ENCODE measurements around the gene PPIE.
"Not testable (repeated sequence)": the region's sequence is repeated elsewhere in the genome, so short reads cannot be mapped to it uniquely, and the experiment has no call there.

The PPIE gene

DNA sequence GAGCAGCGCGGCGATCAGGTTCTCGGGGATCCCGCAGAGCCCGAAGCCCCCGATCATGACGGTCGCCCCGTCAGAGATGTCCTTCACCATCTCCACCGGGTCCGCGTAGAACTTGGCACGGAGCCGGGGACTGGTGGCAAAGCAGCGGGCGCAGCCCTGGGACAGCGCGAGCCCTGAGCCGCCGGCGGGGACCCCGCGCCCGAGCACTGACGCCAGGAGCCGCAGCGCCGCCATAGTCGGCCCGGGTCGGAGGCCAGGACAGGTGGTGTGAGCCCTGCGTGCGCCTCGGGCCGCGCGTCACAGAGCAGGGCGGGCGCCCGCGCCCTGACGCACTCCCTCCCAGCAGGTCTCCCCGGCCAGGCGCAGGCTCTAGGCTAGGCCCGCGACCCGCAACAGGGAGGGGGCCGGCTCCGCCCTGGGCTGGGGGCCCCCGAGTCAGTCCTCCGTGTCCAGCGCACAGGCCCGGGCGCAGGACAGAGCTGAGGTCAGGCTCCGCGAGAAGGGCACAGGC, 32.4 kb downstream of the PPIE start, which contains the start of gene OXCT2:
Gene OXCT2, minus strand, starts transcription at position 327 of the 511 bp plus-strand sequence. Its CDS starts 93 bp downstream, at position 234.
- H3K4me3 ChIP-seq (ENCODE audit: low read length), result peak within 1 kb of the TSS; percentile 32; the same call in 1 of the 2 replicates
- peaks cover 24% of the 10 kb centered on the region for H3K27me3 ChIP-seq (ENCODE audit: insufficient read depth, low read length)
- not testable (repeated sequence) for H3K36me3 ChIP-seq (ENCODE audit: insufficient read depth, low read length); H3K9me3 ChIP-seq (ENCODE audit: insufficient read depth, low read depth, low read length); H3K4me1 ChIP-seq (ENCODE audit: insufficient read depth, low read length); H3K9ac ChIP-seq (ENCODE audit: low read depth, low read length); H3K27ac ChIP-seq (ENCODE audit: low read depth, low read length)
- 5% methylated on average over 46 of the region's 57 CpGs for WGBS

DNA sequence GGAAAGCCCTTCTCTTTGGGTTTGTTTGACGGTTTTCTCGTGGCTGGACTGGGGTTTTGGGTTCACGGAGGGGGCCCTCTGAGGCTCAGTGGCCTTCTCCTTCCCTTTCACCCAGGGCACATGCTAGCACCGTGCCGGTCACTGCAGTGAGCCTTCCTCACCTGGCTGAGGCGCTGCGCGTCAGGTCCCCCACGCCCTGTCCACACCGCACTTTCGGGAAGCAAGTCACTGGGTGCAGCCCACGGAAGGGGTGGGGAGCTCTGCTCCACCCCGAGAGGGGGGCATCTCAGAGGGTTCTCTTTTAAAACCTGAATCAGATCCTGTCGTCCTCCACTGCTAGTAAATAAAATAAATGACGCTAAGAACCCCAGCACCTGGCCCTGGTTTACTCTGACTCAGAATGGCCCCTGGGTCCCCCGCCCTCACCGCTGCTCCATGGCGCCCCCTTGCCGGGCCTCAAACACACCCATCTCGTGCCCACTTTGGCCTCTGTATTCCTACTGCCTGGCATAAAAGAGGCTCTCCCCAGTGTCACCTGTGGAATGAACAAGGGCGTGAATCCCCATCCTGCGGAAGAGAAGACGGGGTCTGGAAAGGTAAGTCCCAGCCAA, 34.8 kb downstream of the PPIE start:
- not testable (repeated sequence) for H3K4me3 ChIP-seq (ENCODE audit: low read length); H3K36me3 ChIP-seq (ENCODE audit: insufficient read depth, low read length); H3K9me3 ChIP-seq (ENCODE audit: insufficient read depth, low read depth, low read length); H3K9ac ChIP-seq (ENCODE audit: low read depth, low read length); H3K4me1 ChIP-seq (ENCODE audit: insufficient read depth, low read length); H3K27ac ChIP-seq (ENCODE audit: low read depth, low read length)
- peaks cover 26% of the 10 kb centered on the region for H3K27me3 ChIP-seq (ENCODE audit: insufficient read depth, low read length)
- WGBS, result no CpG with 5 or more reads among the region's 23 CpGs

DNA sequence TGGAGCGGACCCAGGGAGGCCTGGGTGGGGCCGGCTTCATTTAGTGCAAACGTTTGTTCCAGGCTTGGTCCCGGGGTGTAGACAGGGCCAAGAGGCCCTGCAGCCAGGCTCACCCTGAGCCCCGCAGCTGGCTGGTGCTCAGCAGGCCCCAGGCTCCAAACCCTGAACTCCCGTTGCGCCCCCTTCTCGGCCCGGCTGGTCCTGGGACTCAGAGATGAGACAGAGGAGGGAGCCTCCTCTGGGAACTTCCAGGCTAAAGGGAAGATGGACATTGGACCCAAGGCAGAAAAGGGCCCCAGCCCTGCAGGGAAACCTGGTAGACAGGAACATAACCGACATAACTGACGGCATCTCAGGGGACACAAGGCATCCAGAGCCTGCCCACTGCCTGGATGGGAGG, 36.5 kb downstream of the PPIE start:
- H3K27ac ChIP-seq (ENCODE audit: low read depth, low read length); H3K9me3 ChIP-seq (ENCODE audit: insufficient read depth, low read depth, low read length); H3K36me3 ChIP-seq (ENCODE audit: insufficient read depth, low read length); H3K4me1 ChIP-seq (ENCODE audit: insufficient read depth, low read length); H3K4me3 ChIP-seq (ENCODE audit: low read length); H3K9ac ChIP-seq (ENCODE audit: low read depth, low read length): not testable (repeated sequence)
- peaks cover 34% of the 10 kb centered on the region for H3K27me3 ChIP-seq (ENCODE audit: insufficient read depth, low read length)
- 90% methylated on average over 11 of the region's 11 CpGs for WGBS

DNA sequence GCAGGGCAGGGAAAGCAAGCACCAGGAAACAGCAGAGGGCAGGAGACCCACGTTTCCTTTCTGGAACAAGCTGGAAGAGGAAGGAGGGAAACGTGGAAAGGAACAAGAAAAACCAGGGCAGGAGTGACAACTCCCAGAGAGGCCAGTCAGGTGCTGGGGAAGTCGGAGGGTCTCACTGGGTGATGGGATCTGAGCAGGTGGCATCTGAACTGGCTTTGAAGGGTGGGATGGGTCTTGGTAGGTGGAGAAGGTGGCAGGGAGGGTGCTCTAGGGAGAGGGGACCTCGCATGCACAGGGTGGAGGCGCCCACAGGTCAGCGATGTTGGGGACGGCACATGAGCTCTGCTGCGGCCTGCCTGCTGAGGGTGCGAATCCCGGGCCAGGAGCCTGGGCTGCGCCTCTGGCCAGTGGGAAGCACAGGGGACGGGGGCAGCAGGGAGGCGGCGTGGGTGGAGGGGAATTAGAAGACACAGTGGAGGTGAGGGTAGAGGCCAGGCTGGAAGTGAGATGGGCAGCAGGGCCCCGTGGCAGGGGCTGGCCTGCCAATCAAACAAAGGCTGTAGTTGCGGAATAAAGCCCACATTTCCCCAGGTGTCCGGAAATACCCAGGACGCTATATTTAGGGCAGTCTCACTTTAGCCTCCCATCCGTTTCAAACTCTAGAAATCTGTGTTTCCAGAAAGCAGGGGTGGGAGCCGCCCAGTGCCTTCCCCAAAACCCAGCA, 37.2 kb downstream of the PPIE start:
- not testable (repeated sequence) for H3K9ac ChIP-seq (ENCODE audit: low read depth, low read length); H3K27ac ChIP-seq (ENCODE audit: low read depth, low read length); H3K36me3 ChIP-seq (ENCODE audit: insufficient read depth, low read length); H3K4me1 ChIP-seq (ENCODE audit: insufficient read depth, low read length); H3K4me3 ChIP-seq (ENCODE audit: low read length); H3K9me3 ChIP-seq (ENCODE audit: insufficient read depth, low read depth, low read length)
- H3K27me3 ChIP-seq (ENCODE audit: insufficient read depth, low read length), result peaks cover 37% of the 10 kb centered on the region
- WGBS, result 79% methylated on average over 8 of the region's 20 CpGs

DNA sequence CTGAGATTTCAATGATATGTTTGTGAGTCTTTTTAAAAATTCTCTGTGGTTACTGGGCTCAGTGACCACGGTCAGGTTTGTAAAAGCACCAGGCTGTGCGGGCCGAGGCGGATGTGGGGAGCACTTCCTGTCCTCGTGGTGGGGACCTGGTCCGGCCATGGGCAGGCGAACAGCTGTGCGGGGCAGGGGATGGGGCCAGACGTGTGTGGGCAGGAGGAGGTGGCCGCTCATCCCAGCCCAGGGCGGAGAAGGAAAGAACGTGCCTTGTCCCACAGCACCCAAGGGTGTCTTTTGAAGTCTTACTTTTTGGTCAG, 37.7 kb downstream of the PPIE start:
- Histone ChIP-seq H3K4me3 (ENCODE audit: low read length) (no peak overlapping the region), H3K27ac (ENCODE audit: low read depth, low read length) (no peak overlapping the region), H3K4me1 (ENCODE audit: insufficient read depth, low read length) (no peaks in the 10 kb centered on the region), H3K36me3 (ENCODE audit: insufficient read depth, low read length) (no peaks in the 10 kb centered on the region), H3K9me3 (ENCODE audit: insufficient read depth, low read depth, low read length) (no peaks in the 10 kb centered on the region), H3K27me3 (ENCODE audit: insufficient read depth, low read length) (peaks cover 37% of the 10 kb centered on the region), H3K9ac (ENCODE audit: low read depth, low read length) (no peak overlapping the region)
- 93% methylated on average over 12 of the region's 12 CpGs for WGBS

DNA sequence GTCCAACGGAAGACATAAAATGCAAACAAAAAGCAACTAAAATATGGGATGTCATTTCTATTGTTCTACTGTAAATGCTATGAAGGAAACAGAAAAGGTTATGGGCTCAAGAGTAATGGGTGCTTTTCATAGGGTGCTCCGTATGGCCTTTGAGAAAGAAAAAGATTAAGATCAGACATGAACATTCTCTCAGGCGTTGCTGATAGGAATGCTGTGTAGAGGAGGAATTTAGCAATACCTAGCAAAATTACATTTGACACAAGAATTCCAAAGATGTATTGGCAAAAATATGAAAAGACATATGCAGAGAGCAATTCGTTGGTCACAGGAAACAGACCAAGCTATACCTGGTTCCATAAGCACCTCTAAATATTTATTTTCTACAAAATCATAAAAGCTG, 38.2 kb downstream of the PPIE start:
- WGBS, result 95% methylated on average over 4 of the region's 4 CpGs
- Histone ChIP-seq H3K36me3 (ENCODE audit: insufficient read depth, low read length) (no peaks in the 10 kb centered on the region), H3K9me3 (ENCODE audit: insufficient read depth, low read depth, low read length) (no peaks in the 10 kb centered on the region), H3K27ac (ENCODE audit: low read depth, low read length) (no peak overlapping the region), H3K9ac (ENCODE audit: low read depth, low read length) (no peak overlapping the region), H3K27me3 (ENCODE audit: insufficient read depth, low read length) (peaks cover 38% of the 10 kb centered on the region), H3K4me3 (ENCODE audit: low read length) (no peak overlapping the region), H3K4me1 (ENCODE audit: insufficient read depth, low read length) (no peaks in the 10 kb centered on the region)

DNA sequence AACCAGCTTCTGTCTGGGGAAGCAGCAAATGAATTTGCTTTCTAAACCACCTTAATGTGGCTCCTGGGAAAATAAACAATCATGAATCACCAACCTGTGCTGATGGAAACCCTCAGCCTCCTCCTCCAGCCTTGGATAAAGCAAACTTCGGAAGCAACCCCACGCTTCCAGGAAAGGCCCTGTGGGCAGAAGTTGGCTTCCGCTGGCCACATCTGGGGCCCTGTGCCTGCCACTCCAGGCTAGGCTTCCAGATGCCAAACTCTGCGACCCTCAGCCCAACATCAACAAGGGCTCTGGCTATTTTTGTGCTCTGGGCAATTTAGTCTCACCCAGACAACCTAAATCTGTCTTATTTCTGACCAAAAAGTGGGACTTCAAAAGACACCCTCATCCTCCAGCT, 38.6 kb downstream of the PPIE start:
- Histone ChIP-seq H3K4me3 (ENCODE audit: low read length) (no peak overlapping the region), H3K4me1 (ENCODE audit: insufficient read depth, low read length) (no peaks in the 10 kb centered on the region), H3K9me3 (ENCODE audit: insufficient read depth, low read depth, low read length) (no peaks in the 10 kb centered on the region), H3K27me3 (ENCODE audit: insufficient read depth, low read length) (peaks cover 37% of the 10 kb centered on the region), H3K36me3 (ENCODE audit: insufficient read depth, low read length) (no peaks in the 10 kb centered on the region), H3K27ac (ENCODE audit: low read depth, low read length) (no peak overlapping the region), H3K9ac (ENCODE audit: low read depth, low read length) (no peak overlapping the region)
- 85% methylated on average over 4 of the region's 4 CpGs for WGBS

DNA sequence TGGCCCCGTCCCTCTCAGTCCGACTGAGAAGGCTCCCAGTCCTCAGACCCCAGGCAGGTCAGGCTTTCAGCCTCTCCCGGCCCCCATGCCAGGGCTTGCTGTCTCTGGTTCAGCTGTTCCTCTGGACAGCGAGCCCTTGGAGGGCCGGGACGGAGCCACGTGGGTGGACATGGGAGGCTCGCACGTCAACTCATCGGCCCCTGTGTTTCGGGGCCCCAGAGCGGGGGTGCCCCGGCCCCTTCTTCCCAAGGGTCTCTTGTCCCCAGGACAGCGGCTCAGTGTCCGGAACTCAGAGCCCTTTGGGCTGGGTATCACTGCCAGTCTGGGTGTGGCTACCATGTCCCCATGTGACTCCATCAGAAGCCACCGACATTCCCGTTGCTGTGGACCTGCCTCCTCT, 39.2 kb downstream of the PPIE start:
- H3K27me3 ChIP-seq (ENCODE audit: insufficient read depth, low read length), result peaks cover 37% of the 10 kb centered on the region
- WGBS, result 94% methylated on average over 13 of the region's 17 CpGs
- H3K36me3 ChIP-seq (ENCODE audit: insufficient read depth, low read length); H3K4me3 ChIP-seq (ENCODE audit: low read length); H3K9me3 ChIP-seq (ENCODE audit: insufficient read depth, low read depth, low read length); H3K4me1 ChIP-seq (ENCODE audit: insufficient read depth, low read length); H3K27ac ChIP-seq (ENCODE audit: low read depth, low read length); H3K9ac ChIP-seq (ENCODE audit: low read depth, low read length): not testable (repeated sequence)

DNA sequence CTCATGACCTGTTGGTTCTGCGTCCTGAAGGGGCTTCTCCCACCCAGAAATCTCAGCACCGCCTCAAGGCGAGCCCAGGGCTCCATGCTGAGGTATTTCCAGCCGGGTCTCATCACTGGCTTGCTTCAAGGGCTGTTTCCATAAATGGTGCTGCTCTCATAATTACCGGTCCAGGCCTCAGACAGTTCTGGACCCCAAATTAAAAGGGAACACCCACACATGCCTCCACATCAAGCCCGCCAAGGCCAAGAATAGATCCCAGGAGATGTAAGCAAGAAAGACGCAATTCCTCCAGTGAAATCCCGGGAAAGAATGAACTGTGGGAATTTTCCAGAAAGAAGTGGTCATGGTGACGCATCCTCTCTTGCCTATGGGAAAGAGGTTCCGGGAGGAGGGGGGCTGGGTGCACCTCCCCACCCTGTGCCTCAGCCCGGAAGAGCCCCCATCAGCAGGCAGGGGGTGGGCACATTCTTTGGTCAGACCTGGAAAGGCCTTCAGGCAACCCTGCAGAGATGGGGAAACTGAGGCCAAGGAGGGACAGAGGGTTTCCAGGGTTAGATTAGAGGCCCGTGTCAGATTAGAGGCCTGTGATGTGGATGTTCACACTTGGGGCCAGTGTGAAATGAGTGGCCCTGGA, 39.9 kb downstream of the PPIE start:
- H3K4me3 ChIP-seq (ENCODE audit: low read length); H3K36me3 ChIP-seq (ENCODE audit: insufficient read depth, low read length); H3K4me1 ChIP-seq (ENCODE audit: insufficient read depth, low read length); H3K9ac ChIP-seq (ENCODE audit: low read depth, low read length); H3K9me3 ChIP-seq (ENCODE audit: insufficient read depth, low read depth, low read length); H3K27ac ChIP-seq (ENCODE audit: low read depth, low read length): not testable (repeated sequence)
- peaks cover 44% of the 10 kb centered on the region for H3K27me3 ChIP-seq (ENCODE audit: insufficient read depth, low read length)
- WGBS, result 93% methylated on average over 12 of the region's 12 CpGs

DNA sequence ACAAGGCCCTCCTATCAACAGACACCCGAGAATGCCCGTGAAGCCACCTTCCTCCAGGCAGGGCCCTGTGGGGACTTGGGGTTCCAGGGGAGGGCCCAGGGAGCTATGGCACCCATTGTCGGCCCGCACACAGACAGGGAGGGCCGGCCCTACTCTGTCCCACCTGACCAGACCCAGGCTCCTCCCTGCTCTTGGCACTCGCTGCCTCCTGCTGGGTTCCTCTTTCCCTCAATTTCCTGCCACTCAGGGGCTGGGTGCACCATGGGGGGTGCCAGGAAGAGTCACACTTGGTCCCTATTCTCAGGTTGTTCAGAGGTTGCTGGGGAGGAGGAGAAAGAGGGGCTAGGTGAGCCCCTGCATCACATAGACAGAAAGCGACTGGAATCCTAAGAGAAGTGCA, 40.5 kb downstream of the PPIE start:
- Histone ChIP-seq H3K36me3 (ENCODE audit: insufficient read depth, low read length) (no peaks in the 10 kb centered on the region), H3K4me1 (ENCODE audit: insufficient read depth, low read length) (no peaks in the 10 kb centered on the region), H3K4me3 (ENCODE audit: low read length) (no peak overlapping the region), H3K27ac (ENCODE audit: low read depth, low read length) (no peak overlapping the region), H3K9me3 (ENCODE audit: insufficient read depth, low read depth, low read length) (no peaks in the 10 kb centered on the region), H3K27me3 (ENCODE audit: insufficient read depth, low read length) (peaks cover 49% of the 10 kb centered on the region), H3K9ac (ENCODE audit: low read depth, low read length) (no peak overlapping the region)
- WGBS, result 82% methylated on average over 7 of the region's 7 CpGs

DNA sequence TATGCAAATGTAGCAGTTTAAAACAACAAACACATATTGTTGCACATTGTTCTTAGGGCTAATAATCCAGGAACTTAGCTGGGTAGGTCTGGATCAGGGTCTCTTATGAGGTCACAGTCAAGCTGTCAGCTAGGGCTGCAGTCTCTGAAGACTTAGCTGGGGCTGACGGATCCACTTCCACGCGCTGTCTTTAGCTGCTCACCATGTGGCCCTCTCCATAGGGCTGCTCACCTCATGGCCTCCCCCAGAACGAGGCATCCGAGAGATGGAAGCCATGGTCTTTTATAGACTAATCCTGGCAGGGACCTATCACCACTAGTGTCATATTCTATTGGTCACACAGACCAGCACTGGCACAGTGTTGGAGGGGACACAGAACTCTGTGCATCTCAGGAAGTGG, 41.1 kb downstream of the PPIE start:
- Histone ChIP-seq H3K36me3 (ENCODE audit: insufficient read depth, low read length) (no peaks in the 10 kb centered on the region), H3K9me3 (ENCODE audit: insufficient read depth, low read depth, low read length) (no peaks in the 10 kb centered on the region), H3K27ac (ENCODE audit: low read depth, low read length) (no peak overlapping the region), H3K4me3 (ENCODE audit: low read length) (no peak overlapping the region), H3K27me3 (ENCODE audit: insufficient read depth, low read length) (peaks cover 49% of the 10 kb centered on the region), H3K4me1 (ENCODE audit: insufficient read depth, low read length) (no peaks in the 10 kb centered on the region), H3K9ac (ENCODE audit: low read depth, low read length) (no peak overlapping the region)
- 80% methylated on average over 5 of the region's 5 CpGs for WGBS
